Mesenchymal stem cell (in vitro differentiated cells and primary cell): Measurements from ENCODE around the gene TUBB6.

Experiments used
- DNase-seq: peaks from one replicate; pipeline ENCODE4 v3.0.0-alpha.2; 2013
- H2AFZ ChIP-seq: one replicate; pipeline ENCODE4 v1.6.1; 2013; ENCODE audit warnings: low read depth, mild to moderate bottlenecking, control low read depth, inconsistent platforms, low read length, moderate library complexity
- H2AK5ac ChIP-seq: 2 replicates; pipeline ENCODE4 v1.6.1; 2013; ENCODE audit warnings: low read length, moderate library complexity, mild to moderate bottlenecking, inconsistent platforms; ENCODE audit not compliant: severe bottlenecking
- H2BK120ac ChIP-seq: one replicate; pipeline ENCODE4 v1.6.1; 2013; ENCODE audit warnings: low read depth, mild to moderate bottlenecking, inconsistent platforms, low read length, moderate library complexity
- H2BK12ac ChIP-seq, 2 experiments: one replicate each; pipeline ENCODE4 v1.6.1; 2013; ENCODE audit warnings: inconsistent platforms in 2 of 2, low read length in 2 of 2, mild to moderate bottlenecking in 2 of 2, moderate library complexity in 2 of 2, control low read depth in 1 of 2
- H2BK15ac ChIP-seq: one replicate; pipeline ENCODE4 v1.6.1; 2013; ENCODE audit warnings: mild to moderate bottlenecking, low read depth, inconsistent platforms; ENCODE audit not compliant: poor library complexity, severe bottlenecking
- H2BK5ac ChIP-seq: 2 replicates; pipeline ENCODE4 v1.6.1; 2013; ENCODE audit warnings: low read depth, mild to moderate bottlenecking, low read length, control low read depth, inconsistent platforms; ENCODE audit not compliant: poor library complexity, severe bottlenecking
- H3K14ac ChIP-seq, 2 experiments: one replicate each; pipeline ENCODE4 v1.6.1; 2013; ENCODE audit warnings: inconsistent platforms in 2 of 2, low read length in 2 of 2, control low read depth in 1 of 2, mild to moderate bottlenecking in 1 of 2, moderate library complexity in 1 of 2
- H3K18ac ChIP-seq, 2 experiments: one replicate each; pipeline ENCODE4 v1.6.1; 2013; ENCODE audit warnings: inconsistent platforms in 2 of 2, low read length in 2 of 2, control low read depth in 1 of 2, low read depth in 1 of 2, mild to moderate bottlenecking in 1 of 2
- H3K23ac ChIP-seq, 2 experiments: one replicate each; pipeline ENCODE4 v1.6.1; 2013; ENCODE audit warnings: inconsistent platforms in 2 of 2, low read length in 2 of 2, mild to moderate bottlenecking in 2 of 2, moderate library complexity in 2 of 2, control low read depth in 1 of 2
- H3K27ac ChIP-seq: 2 replicates; pipeline ENCODE4 v1.5.1; 2013; ENCODE audit warnings: mild to moderate bottlenecking, moderate library complexity, low read length, control low read depth, inconsistent platforms; ENCODE audit not compliant: poor library complexity, severe bottlenecking
- H3K27me3 ChIP-seq, 2 experiments: 2 replicates each; pipeline versions ENCODE4 v1.6.1 to v1.7.0; 2013; ENCODE audit warnings: low read length in 2 of 2, mild to moderate bottlenecking in 2 of 2, moderate library complexity in 2 of 2, control low read depth in 1 of 2, inconsistent platforms in 1 of 2; ENCODE audit not compliant: control insufficient read depth in 1 of 2, insufficient read depth in 1 of 2
- H3K36me3 ChIP-seq, 2 experiments: 2 replicates each; pipeline versions ENCODE4 v1.6.1 to v1.7.0; 2013; ENCODE audit warnings: low read length in 2 of 2, control low read depth in 1 of 2, inconsistent platforms in 1 of 2, low read depth in 1 of 2, mild to moderate bottlenecking in 1 of 2; ENCODE audit not compliant: insufficient read depth in 2 of 2, control insufficient read depth in 1 of 2
- H3K4ac ChIP-seq, 2 experiments: one replicate each; pipeline ENCODE4 v1.6.1; 2013; ENCODE audit warnings: inconsistent platforms in 2 of 2, low read length in 2 of 2, mild to moderate bottlenecking in 2 of 2, moderate library complexity in 2 of 2, control low read depth in 1 of 2, low read depth in 1 of 2
- H3K4me1 ChIP-seq: 2 replicates; pipeline ENCODE4 v1.6.1; 2013; ENCODE audit warnings: low read depth, low read length, control low read depth; ENCODE audit not compliant: control insufficient read depth, insufficient read depth
- H3K4me2 ChIP-seq: 2 replicates; pipeline ENCODE4 v1.6.1; 2013; ENCODE audit warnings: low read length, mild to moderate bottlenecking, inconsistent platforms; ENCODE audit not compliant: poor library complexity, severe bottlenecking
- H3K4me3 ChIP-seq, 2 experiments: 2 replicates each; pipeline versions ENCODE4 v1.5.1 to v1.7.0; 2013; ENCODE audit warnings: low read length in 2 of 2, mild to moderate bottlenecking in 2 of 2, control low read depth in 1 of 2, low read depth in 1 of 2; ENCODE audit not compliant: insufficient read depth in 1 of 2
- H3K79me1 ChIP-seq: replicated peaks from 2 replicates; pipeline ENCODE4 v1.6.1; 2013; ENCODE audit warnings: mild to moderate bottlenecking, control low read depth, low read length, inconsistent platforms; ENCODE audit not compliant: poor library complexity, severe bottlenecking
- H3K9ac ChIP-seq: 2 replicates; pipeline ENCODE4 v1.7.0; 2013; ENCODE audit warnings: mild to moderate bottlenecking, low read length, moderate library complexity
- H3K9me3 ChIP-seq: 2 replicates; pipeline ENCODE4 v1.7.0; 2013; ENCODE audit warnings: mild to moderate bottlenecking, low read length; ENCODE audit not compliant: control insufficient read depth
- H4K8ac ChIP-seq: one replicate; pipeline ENCODE4 v1.6.1; 2013; ENCODE audit warnings: inconsistent platforms, mild to moderate bottlenecking, low read length, moderate library complexity
- H4K91ac ChIP-seq: one replicate; pipeline ENCODE4 v1.6.1; 2013; ENCODE audit warnings: mild to moderate bottlenecking, low read length, inconsistent platforms
- WGBS: methylation state at CpG from one replicate; pipeline ENCODE4 v1.1.7; 2013; ENCODE audit warnings: mixed read lengths; 5-methylcytosine and 5-hydroxymethylcytosine counted together

Gene TUBB6

DNA sequence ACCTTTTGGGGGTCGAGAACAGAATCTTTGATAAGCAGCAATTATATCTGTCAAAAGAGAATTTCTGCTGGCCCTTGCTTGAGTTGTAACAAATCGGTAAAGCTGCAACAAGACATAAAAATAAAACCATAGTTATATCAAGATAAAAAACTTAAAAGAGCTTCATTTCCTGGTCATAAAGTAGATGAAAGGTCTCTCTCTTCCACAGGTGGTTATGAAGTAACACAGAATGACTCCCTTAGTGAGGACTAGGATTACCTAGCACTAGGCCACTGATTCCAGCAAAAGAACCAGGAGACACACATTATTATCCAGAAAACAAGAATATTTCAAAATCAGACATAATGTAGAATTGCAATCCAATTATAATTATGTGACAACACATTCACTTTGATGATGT is 63.5 kb downstream of the TUBB6 start:
- Histone ChIP-seq H2BK12ac (no peak overlapping the region), H4K91ac (no peak overlapping the region), H3K18ac (no peak overlapping the region), H4K8ac (no peak overlapping the region), H3K79me1 (peaks cover 15% of the 10 kb centered on the region), H2AFZ (no peak overlapping the region), H2AK5ac (no peak overlapping the region), H3K4me1 (peaks cover 16% of the 10 kb centered on the region), H3K9me3 (no peaks in the 10 kb centered on the region), H3K27me3 (no peaks in the 10 kb centered on the region), H3K4me3 (no peak overlapping the region), H3K4me2 (no peak overlapping the region), H2BK15ac (no peak overlapping the region), H2BK120ac (no peak overlapping the region), H3K23ac (no peak overlapping the region), H3K27ac (no peak overlapping the region), H2BK5ac (no peak overlapping the region), H3K36me3 (peaks cover 20 to 28% of the 10 kb centered on the region in 2 experiments), H3K14ac (no peak overlapping the region), H3K9ac (no peak overlapping the region), H3K4ac (no peak overlapping the region)
- DNase-seq, result no peak
- WGBS, result 100% methylated on average over 1 of the region's 2 CpGs

DNA sequence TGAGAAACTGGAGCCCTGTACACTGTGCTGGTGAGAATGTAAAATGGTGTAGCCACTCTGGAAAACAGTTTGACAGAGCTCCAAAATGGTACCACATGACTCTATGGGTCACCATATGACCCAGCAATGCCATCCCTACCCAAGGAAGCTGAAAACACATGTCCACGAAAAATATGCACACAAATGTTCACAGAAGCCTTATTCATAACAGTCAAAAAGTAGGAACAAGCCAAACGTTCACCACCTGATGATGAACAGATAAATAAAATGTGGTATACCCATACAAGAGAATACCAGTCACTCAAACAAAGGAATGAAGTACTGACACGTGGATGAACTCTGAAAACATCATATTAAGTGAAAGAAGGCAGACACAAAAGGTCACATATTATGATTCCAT is 64.4 kb downstream of the TUBB6 start:
- Histone ChIP-seq H3K36me3 (peaks cover 15 to 20% of the 10 kb centered on the region in 2 experiments), H3K79me1 (peaks cover 13% of the 10 kb centered on the region), H3K4me3 (no peak overlapping the region), H2BK120ac (no peak overlapping the region), H3K4me1 (peaks cover 16% of the 10 kb centered on the region), H2BK15ac (no peak overlapping the region), H4K91ac (no peak overlapping the region), H3K27me3 (no peaks in the 10 kb centered on the region), H3K4me2 (no peak overlapping the region), H2BK5ac (no peak overlapping the region), H2BK12ac (no peak overlapping the region), H3K27ac (no peak overlapping the region), H3K18ac (no peak overlapping the region), H2AK5ac (no peak overlapping the region), H3K14ac (no peak overlapping the region), H3K23ac (no peak overlapping the region), H3K9me3 (no peaks in the 10 kb centered on the region), H3K9ac (no peak overlapping the region), H3K4ac (no peak overlapping the region), H4K8ac (no peak overlapping the region), H2AFZ (no peak overlapping the region)
- 100% methylated on average over 1 of the region's 3 CpGs for WGBS
- no peak for DNase-seq

DNA sequence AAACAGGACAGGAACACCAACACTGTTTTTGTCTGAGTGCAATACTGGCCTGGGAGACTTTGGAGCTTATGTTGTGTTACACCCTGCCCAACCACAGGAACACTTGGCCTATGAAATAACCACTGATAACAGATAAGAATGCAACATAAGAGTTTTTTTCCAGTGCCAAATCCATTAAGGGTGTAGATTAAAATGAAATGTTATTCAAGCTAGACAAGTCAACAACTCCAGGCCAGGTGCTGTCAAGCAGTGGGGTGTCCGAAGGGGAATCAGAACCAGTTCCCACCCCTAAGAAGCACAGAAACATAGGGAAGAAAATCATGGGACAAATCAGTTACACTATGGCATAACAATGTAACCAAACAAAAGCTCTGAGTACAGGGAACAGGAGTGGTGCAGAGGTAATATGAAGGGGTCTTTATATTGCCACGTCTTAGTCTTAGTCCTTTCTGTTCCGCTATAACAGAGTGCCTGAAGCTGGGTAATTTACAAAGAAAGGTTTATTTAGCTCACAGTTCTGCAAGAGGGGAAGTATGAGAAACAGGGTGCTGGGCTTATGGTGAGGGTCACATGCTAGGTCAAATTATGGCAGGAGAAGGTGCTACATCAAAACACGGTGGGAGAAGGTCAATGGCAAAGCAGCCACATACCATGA is 65.2 kb downstream of the TUBB6 start:
- peak; percentile 19 for DNase-seq
- H2AK5ac ChIP-seq, result no peak overlapping the region
- H3K4me3 ChIP-seq, result no peak overlapping the region
- no peak overlapping the region for H3K4me2 ChIP-seq
- peaks cover 15% of the 10 kb centered on the region in 2 experiments for H3K36me3 ChIP-seq
- no peak overlapping the region for H3K18ac ChIP-seq
- no peak overlapping the region for H2BK120ac ChIP-seq
- no peak overlapping the region for H2BK15ac ChIP-seq
- H3K4ac ChIP-seq, result peak overlapping the region in 1 of 2 experiments; percentile 47
- H2BK12ac ChIP-seq, result no peak overlapping the region
- H3K9ac ChIP-seq, result no peak overlapping the region
- no peak overlapping the region for H3K14ac ChIP-seq
- no peak overlapping the region for H2BK5ac ChIP-seq
- WGBS, result over 99% methylated on average over 3 of the region's 4 CpGs
- no peaks in the 10 kb centered on the region for H3K9me3 ChIP-seq
- H3K27ac ChIP-seq, result no peak overlapping the region
- no peak overlapping the region for H2AFZ ChIP-seq
- no peak overlapping the region for H4K91ac ChIP-seq
- peaks cover 18% of the 10 kb centered on the region for H3K4me1 ChIP-seq
- no peaks in the 10 kb centered on the region for H3K27me3 ChIP-seq
- H3K23ac ChIP-seq, result no peak overlapping the region
- H4K8ac ChIP-seq, result no peak overlapping the region
- peaks cover 10% of the 10 kb centered on the region for H3K79me1 ChIP-seq

DNA sequence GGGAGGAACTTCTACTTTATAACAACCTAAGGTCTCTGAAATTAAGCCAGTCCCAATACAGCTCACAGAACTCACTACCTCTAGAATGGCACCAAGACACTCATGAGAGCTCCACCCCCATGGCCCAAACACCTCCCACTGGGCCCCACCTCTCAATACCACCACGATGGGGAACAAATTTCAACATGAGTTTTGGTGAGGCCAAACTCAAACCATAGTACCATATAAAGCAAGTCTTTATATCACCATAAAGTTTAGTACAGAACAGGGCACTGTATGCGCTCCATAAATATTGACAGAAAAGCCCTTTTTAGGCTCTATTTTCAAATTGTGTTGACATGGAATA is 65.7 kb downstream of the TUBB6 start:
- Histone ChIP-seq H3K4me3 (no peak overlapping the region), H2BK5ac (no peak overlapping the region), H4K91ac (no peak overlapping the region), H3K79me1 (peaks cover 7% of the 10 kb centered on the region), H3K4ac (peak overlapping the region in 1 of 2 experiments; percentile 47), H3K9me3 (no peaks in the 10 kb centered on the region), H3K18ac (no peak overlapping the region), H2BK12ac (no peak overlapping the region), H3K27ac (no peak overlapping the region), H3K4me1 (peaks cover 17% of the 10 kb centered on the region), H2AK5ac (no peak overlapping the region), H3K14ac (no peak overlapping the region), H4K8ac (no peak overlapping the region), H3K4me2 (no peak overlapping the region), H3K9ac (no peak overlapping the region), H3K36me3 (peaks cover 11 to 13% of the 10 kb centered on the region in 2 experiments), H2BK15ac (no peak overlapping the region), H2BK120ac (no peak overlapping the region), H3K27me3 (no peaks in the 10 kb centered on the region), H2AFZ (no peak overlapping the region), H3K23ac (no peak overlapping the region)
- no peak for DNase-seq
- 52% methylated on average over 1 of the region's 2 CpGs for whole genome bisulfite sequencing
